NCI-H1930 (cell line): ENCODE measurements around the gene TPP2.

Source experiments
- DNase-seq, 2 experiments: peaks; one replicate each; lab custom pipeline; 2025; lab: John Stamatoyannopoulos, UW

The TPP2 gene

DNA sequence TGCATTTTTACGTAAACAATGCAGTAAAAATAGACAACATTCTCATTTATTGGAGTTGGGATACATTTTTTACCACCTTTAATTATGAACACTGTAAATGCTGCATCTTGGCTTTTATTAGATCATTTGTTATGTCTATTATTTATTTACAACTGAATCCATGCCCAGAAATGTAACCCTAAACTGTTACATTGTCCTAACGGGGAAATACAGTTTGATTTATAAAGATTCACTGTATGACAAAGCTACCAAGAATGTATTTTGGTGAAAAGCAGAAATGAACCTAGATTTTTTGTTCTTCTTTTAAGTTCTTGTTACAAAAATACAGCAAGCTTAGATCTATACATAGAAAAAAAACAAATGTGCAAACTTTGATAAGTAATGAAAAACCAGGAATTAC is 97.0 kb downstream of the TPP2 start:
- DNase-seq: no peak

DNA sequence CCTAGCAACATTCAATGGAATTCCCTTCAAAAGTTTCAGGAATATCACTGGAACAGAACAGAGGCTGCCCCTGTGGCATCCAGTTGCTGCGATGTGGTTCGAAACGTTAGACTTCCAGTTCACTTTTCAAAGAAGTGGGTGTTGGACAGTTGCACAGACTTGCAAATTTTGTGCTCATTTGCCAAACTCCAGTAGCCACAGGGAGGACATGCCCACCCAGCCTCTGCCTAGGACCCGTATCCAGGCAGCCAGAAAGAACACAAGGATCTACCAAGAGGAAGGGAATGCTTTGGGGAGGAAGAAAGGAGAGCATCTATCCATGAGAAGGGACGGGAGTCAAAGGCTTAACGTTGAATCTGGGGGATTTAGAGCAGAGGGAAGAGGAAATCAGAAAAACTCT is 98.2 kb downstream of the TPP2 start, which contains the start of gene METTL21C:
Gene METTL21C (minus strand): TSS at position 108 of the 400 bp plus-strand sequence. CDS start 546 bp downstream, outside the sequence.
- no peak for DNase-seq

DNA sequence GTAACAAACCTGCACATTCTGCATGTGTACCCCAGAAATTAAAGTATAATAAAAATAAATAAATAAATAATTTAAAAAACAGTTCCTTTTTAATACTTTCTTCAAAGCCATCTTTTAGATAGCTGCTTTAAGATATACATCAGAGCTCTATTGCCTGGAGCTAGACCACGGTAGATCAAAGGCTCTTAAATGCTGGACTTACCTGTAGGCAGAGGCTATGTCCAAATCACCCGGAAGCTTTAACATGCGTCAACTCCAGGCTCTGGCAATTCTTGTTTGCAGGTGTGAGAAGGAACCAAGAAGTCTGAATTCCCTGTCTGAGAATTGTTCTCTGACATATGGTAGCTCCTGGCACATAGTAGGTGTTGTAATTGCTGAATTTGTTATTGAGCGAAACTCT is 99.7 kb downstream of the TPP2 start:
- DNase-seq: no peak

DNA sequence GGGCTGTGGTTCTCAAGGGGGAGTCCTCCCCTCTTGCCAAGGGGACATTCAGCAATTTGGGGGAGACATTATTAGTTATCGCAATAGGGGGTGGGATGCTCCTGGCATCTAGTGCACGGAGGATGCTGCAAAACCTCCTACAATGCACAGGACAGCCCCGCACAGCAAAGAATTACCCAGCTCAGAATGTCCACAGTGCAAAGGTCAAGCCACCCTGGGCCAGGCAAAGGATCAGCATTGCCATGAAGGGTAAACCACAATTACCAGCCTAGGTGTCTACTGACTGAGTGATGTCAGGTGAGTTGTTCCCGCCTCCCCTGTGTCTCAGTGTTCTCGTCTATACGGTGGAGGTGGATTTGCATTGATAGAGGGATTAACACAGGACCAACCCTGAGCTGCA is 100.5 kb downstream of the TPP2 start:
- no peak for DNase-seq

DNA sequence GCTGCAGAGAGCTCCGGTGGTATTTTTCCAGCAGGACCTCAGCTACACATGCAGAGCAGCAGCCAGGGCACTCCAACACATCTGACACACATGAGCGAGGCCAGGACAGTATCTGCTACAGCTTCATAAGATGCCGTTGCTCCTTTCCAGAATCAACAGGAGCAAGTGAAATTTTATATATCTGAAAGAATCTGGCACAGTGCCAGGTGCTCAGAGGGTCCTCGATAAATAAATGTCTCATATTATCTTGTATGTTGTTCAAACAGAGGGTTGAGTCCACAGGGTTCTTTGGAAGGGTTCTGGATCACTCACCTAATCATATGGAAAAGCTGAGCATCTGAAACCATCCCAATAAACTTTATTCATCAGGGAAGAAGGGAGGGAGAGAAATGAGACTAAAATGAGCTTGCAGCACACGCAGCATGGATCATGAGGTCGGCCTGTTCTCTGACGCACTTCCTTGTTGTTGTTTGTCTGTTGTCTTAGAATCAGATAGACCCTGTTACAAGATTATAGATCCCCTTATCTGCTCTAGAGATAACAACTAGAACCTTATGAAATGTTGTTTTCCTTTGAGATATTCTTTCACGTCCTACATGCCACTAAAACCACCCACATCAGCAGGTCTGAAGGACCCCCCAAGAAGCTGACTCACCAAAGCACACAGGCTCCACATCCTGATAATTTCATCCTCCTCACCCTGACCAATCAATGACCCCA is 101.3 kb downstream of the TPP2 start:
- no peak for DNase-seq

DNA sequence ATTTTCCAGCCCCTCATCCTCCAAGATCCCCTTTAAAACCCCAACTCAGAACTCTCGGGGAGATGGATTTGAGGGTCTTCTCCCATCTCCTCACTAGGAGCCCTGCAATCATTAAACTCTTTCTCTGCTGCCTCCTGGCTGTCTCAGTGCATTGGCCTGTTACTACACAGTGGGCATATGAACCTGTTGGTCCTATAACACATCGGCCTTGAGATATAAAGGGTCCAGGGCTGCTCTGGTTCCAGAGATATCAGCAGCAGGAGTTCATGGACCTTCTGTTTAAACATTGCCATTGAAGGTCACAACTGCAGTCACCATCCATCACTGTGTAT is 101.8 kb downstream of the TPP2 start:
- DNase-seq: no peak

DNA sequence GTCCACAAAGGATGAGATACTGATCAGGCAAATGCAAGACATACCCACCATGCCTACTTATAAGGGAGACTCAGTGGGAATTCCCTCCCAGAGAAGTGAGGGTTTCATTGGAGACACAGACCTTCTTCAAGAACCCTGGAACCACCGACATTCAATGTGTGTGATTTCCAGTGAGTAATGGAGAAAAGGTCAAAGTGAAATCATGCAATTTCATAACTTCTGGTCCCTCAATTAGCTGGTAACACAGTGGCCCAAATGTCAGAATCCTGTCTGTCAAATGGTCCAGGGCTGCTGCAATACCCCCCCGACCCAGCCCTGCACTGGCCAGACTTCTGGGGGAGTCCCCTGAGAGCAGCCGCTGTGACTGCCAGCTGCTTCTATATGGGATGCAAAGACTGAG is 102.7 kb downstream of the TPP2 start:
- no peak for DNase-seq

DNA sequence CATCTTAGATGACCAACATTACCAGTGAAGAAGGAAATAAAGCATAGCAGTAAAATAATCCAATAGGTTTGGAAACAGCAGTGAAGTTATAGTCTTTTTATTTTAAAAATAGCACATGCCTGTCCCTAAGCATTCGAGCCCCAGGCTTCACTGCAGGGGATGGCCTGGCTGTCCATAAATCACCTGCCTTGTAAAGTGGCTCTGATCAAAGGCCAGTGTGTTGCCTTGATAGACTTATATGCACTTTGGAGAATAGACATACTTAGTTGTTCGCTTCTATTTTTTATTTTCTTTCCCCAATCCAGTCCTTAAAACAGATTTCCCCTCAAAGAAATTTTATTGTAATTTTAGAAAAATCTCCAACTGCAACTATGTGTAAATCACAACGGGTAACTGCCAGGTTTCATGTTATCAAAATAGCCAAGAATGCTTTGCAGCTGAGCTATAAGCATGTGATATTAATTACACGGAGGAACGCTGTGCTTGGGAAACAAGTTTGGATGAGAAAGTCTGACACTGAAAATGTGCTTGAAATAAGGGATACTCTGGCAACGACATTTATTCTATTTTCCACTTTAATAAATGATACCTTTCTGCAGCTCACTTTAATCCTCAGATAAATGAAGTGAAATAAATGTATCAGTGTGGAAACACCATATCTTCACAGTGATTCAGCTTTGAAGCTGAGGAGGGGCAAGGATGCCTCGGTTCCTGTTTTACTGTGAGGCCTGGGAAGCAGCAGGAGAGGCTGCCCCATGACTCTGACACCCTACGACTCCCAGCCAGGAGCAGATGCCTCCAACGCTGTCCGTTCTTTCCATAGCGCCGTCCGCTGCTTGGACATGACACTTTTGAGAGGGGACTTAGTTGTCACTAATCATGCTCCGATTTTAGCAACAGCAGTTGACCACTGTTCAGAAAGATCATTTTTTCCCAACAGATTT is 103.6 kb downstream of the TPP2 start:
- no peak for DNase-seq

DNA sequence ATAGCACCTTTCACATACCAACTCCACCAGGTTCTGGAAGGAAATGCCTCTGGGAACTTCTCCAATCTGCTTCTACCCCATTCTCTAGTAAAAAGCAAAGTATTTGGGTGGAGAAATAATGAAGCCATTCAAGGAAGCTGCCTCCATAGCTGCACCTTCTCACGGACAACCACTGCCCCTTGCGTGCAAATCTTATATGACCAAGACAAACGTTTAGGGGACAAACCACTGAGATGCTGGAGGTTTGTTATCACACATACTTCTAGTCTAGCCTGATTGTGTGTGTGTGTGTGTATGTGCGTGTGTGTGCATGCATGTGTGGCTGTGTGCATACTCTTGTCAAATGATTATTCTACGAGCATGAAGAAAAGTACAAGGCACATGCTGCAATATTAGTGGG is 104.5 kb downstream of the TPP2 start:
- DNase-seq: no peak

DNA sequence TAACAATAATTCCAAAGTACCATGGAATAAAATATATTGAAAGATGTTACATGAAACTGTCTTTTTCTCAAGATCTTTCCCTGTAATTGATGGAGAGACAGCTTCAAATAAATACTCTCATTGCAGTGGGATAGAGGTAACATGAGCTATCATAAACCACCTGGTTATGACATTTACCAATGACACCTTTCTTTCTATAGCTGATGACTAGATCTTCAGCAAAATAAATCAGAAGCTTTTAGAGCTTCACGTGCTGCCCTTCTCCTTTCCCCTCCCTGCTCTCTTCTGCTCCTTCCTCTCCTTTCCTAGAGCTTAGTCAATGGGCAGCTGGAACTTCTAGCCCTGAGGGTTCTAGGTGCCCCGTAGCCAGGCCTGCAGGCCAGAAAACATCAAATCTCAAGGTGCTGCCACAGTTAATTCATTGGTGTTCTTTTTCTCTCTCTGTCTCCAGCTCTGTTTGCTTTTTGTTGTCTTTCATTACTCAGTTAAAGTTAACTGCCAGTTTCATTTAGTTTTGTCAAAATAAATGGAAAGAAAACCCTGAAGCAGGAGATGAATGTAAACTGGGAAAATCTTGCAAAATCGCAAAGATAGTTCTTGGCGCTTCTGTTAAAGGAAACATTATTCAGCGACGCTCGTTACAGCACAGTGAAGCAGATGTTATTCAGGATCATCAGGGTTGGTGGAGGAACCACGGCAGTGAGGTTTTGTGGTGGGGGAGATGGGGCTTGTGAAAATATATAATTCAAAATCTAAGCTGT is 106.4 kb downstream of the TPP2 start:
- no peak for DNase-seq

DNA sequence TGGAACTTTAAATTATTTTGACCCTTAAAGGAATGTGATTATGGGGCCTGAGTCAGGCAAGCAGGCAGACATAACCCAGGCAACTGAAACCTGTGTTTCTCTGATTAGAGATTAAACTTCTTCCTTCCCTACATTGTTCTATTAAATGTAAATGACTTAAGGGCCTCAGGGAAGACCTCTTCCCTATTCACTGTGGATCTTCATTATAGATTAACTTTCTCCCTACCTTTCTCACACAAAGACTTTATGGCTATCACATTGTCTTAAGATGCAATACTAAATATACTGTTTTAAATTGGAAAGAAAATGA is 106.9 kb downstream of the TPP2 start:
- no peak for DNase-seq

DNA sequence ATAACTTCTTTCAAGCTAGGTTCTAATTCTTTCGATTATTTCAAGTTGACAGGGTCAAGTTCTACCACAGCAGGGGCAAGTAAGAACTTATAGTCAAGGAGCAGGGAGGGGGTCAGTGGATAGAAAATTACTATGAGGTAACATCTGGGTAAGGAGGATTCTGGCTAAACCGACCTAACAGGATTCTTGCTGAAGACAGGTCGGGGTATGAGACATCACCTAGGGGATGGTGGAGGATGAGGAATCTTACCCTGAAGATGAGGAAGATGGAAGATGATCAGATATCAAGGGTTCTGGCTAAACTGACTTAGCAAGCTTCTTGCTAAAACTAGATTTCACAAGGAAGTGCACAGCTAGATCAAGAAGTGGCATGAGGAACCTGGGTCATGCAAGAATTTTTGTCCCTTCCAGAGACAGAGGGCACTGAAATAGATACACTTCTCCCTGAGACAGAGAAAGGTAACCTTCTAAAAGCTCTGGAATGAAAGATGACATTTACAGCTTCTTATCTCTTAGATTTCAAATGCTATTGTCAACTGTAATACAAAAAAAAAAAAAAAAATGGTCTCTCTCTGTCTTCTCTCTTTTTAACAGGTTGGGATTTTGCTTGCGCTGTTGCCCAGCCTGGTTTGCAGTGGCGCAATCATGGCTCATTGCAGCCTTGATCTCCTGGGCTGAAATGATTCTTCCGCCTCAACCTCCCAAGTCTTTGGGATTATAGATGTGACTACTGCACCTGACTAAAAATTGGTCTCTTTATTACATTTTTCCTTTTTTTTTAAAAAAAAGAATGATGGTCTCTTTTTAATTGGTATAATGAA is 107.7 kb downstream of the TPP2 start:
- no peak for DNase-seq

DNA sequence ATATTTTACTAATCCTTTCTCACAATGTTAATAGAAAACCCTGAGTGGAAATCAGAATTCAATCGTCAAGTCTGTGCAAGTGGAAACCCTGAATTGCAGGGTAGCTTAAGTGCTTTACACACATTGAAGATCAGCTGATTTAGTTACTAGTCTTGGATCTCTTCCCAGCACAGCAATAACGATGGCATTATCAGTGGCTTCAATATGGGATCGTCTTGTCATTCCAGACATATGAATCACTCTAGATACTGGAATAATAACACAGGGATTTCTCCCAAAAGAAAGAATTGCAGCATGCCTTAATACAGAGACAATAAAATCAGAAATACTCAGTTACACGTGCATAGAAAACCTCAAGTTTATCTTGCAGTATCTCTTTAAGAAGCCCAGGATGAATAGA is 110.7 kb downstream of the TPP2 start:
- no peak for DNase-seq

DNA sequence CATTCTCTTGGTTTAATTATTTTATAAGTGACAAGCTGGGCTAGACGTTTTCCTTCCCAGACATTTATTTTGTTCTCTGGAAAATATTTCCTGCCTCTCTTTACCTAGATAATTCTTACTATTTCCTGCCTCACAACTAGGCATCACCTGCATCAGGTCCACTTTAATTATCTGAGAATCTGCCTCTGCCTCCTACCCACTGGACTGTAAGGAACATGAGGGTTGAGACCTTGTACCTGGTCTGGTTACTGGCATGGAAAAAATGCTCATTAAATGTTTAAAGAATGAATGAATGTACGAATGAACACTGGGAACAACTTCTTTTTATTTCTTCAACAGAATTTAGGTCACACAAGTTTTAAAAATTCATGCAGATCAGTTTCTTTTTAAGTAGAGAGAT is 111.4 kb downstream of the TPP2 start:
- no peak for DNase-seq

DNA sequence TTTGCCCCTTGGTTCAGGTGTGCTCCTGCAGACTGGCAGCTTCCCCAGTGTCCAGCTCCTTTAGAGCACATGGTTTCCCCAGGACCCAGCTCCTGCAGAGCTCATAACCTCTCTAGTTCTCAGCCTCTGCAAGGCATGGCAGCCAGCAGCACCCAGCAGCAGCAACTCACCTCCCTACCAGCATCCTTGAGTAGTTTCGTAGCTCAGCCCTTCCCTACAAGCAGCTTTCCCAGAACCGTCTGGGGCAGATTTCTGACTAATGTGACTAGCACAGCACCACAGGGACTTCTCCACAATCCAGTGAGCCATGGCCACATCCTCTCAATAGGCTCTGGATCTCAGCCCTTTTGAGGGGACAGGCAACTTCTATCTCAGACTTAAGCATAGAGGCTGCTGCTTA is 112.2 kb downstream of the TPP2 start:
- no peak for DNase-seq

DNA sequence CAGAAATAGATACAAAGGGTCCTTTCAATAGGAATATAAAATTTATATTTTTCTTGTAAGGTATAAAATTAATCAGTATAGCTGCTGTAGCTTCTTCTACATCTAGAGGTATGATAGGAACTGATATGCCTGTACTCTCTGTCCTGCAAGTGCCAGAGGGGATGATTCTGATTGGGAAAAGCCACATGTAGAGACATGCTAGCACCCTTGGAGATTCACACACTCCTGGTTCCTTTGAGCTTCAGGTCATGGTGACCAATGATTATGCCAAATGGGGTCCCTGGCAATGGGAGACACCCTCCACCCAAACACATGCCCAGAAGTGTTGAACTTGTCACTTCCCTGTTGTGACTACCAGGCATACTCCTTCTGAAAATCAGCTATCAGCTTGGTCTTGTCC is 112.8 kb downstream of the TPP2 start:
- no peak for DNase-seq

DNA sequence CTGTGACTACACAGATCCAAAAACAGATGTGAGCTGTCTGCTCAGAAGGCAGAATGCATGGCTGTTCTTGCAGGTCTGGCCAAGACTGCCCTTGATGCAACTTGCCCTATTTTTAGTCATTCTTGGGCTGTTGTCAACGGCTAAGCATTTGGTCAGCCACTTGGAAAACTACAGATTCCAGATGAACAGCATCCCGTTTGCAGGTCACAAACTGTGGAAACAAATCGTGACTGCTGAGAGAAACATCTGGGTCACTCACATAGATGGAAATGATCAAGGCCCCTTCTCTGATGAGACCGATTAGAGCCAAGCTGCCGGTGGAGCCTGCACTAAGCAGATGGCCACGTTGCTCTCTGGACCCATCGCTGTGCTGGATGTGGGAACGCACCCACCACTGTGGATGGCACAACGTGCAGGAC is 113.5 kb downstream of the TPP2 start:
- no peak for DNase-seq

DNA sequence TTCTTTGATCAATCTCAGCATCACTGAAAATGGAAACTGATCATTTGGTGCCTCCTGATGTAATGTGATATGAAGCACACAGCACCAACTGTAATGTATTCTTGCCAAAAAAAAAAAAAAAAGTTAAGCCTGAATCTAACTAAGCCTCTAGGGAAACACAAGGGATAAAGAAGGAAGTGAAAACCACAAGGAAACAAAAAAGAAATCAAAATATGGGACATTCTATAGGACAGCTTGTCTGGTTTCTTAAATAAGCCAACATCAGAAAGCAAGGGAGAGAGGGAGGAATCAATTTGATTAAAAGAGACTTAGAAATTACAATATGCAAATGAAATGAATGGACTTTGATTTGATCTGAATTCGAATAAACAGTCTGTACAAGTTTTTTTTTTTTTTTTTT is 118.7 kb downstream of the TPP2 start:
- no peak for DNase-seq

DNA sequence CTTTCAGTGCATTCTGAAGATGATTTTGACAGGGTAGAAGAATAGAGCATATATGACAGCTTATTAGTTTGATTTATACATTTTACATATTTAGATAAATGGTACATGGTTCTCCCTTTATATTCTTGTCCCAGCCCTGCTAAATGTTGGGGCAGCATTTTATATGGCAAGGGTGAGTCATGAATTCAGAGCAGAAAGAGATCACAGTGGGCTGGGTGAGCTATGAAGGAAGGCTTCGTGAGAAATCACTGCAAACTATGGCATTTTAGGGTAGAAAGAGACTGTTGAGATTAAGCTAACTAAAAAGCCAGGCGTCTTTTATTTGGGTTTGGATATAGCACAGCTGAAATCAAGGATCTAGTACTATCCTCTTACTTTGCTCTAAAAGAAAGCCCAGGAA is 122.0 kb downstream of the TPP2 start:
- DNase-seq: no peak

DNA sequence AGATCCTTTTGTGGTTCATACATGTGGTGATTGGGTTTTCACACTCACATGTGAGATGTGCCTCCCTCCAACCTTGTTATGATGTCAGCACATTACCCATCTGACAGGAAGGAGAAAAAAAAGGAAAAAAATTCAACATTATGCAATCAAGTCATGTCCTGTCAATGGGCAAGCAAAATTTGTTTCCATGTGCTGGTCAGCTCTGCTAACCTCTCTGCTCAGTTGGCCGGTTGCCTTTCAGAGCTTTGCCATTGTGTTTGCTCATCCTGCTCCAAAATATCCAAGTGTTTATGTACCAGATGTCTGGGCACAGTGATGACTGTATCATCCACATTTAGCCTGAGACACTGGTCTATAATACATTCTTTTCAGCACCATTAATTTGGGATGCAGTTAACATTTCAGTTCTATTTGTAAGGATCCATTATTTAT is 125.0 kb downstream of the TPP2 start:
- DNase-seq: no peak

DNA sequence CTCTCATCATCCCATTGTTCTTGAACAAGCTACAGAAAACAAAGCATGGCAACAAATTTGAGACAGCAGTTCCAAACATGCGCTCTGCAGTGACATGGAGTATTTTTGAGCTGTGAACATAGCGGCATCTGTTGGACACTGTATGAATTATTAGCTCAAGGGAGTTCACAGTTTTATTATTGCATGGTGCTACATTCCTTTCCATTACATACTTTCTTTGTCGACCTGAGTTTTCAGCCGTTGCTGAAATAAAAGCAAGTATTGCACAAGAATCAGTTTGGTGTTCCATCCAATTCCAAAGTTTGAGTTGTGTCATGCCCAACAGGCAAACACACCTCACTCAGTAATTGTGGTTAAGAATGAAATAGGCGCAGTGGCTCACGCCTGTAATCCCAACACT is 128.1 kb downstream of the TPP2 start:
- no peak for DNase-seq

DNA sequence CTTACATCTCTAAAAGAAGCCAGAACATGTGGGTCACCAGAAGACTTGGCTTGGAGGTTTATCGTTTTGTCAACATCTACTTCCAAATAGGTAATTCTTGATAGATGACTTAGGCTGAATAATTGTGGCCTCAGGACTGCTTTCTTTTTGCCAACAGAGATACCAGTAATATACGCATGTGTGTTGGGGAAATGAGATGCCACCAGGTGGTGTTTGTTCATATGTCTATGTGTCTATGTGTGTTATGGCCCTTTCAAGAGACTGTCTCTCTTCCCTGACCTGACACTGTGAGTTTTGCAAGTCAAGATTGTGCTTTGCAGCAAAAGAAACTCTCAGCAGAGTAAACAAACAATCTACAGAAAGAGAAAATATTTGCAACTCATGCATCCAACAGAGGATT is 129.6 kb downstream of the TPP2 start:
- DNase-seq: no peak
